Endothelial cell of umbilical vein (primary cell): ENCODE data around the gene SORCS1.

Experiments
- CTCF ChIP-seq, 2 donors: IDR thresholded peaks; 1 replicate in 1 of 2; 2 replicates in 1 of 2; pipeline ENCODE4 v1.5.1; 2011; ENCODE audit warnings: low read length in 2 of 2, mild to moderate bottlenecking in 2 of 2, moderate library complexity in 2 of 2, control low read depth in 1 of 2, inconsistent platforms in 1 of 2, low read depth in 1 of 2; ENCODE audit not compliant: insufficient read depth in 1 of 2; ENCODE audit errors: extremely low read depth in 1 of 2
- EZH2 ChIP-seq: IDR thresholded peaks from 2 replicates; pipeline ENCODE4 v1.6.1; 2012; ENCODE audit warnings: borderline replicate concordance, low read depth, mild to moderate bottlenecking, moderate library complexity, low read length, inconsistent platforms; ENCODE audit not compliant: severe bottlenecking
- MYC ChIP-seq: IDR thresholded peaks from one replicate; pipeline ENCODE4 v1.6.1; 2011; ENCODE audit warnings: mild to moderate bottlenecking, low read depth, low read length
- POLR2A ChIP-seq: IDR thresholded peaks from 2 replicates; pipeline ENCODE4 v1.6.1; 2012; ENCODE audit warnings: low read depth, mild to moderate bottlenecking, control low read depth, low read length

DNA sequence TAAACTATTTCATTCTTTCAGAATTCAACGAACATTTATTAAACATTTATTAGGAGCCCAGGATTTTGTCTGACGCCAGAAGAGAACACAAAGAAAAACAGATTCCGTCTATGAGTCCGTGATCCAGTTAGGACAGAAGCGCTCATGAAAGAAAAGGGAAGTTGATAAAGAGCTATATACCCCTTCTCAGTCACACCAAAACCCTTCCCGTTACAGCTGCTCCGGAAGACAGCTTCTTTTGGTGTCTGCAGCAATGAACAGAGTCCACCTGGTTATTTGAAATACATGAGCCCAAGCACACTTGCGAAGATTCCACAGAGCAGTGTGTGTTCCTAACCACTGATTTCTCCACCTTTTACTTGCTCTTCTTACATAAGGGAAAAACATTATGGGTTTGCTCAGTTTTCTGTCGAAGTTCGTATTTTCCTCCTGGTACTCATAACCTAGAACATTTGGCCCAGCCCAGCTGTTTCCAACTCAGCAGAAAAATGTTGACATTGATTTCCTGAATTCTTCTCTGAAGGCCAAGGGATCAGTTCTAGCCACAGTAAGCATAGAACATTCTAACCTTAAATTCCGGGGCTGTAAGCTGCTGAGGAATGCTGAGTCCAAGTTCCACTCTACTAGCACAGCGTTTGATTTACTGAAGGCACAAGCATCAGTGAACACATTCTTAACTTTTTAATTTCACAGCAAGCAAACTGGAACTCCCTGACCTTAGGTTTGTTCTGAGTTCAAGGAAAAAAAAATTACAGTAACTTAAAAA lies 206.5 kb downstream of the SORCS1 start:
- TF ChIP-seq CTCF (IDR thresholded peaks at IDR 0.05; ENCODE audit: extremely low read depth in 1 of 2, insufficient read depth in 1 of 2, low read depth in 1 of 2, low read length in 2 of 2) (no peak), POLR2A (no peak), MYC (no peak), EZH2 (no peak)
